ENCODE data around the gene TSPAN4. TPM values are rescaled to one million over a fixed set of nuclear protein-coding genes. Genes with fewer than 3 reads are reported as not detected.

The TSPAN4 gene
- total and polyA plus RNA-seq, 4 donors, result 68.3 to 197 (median 134) TPM

- DNase-seq, result no peak
- H3K36me3 ChIP-seq (ENCODE audit: control insufficient read depth in 4 of 4, insufficient read depth in 4 of 4, low read length in 4 of 4), result peaks cover 0 to 26% (median 4%) of the 10 kb centered on the region in 4 donors
- WGBS, 2 donors, result 87 to 93% methylated on average over 23 to 25 of the region's 25 CpGs
Measured at GRCh38 chr11:869399-870126, 26.9 kb downstream of the TSPAN4 start.

GRCh38 chr11:870127-870413 lies 27.4 kb downstream of the TSPAN4 start:
- Histone ChIP-seq H3K9ac (ENCODE audit: insufficient read depth in 1 of 2, low read length in 2 of 2) (no peak overlapping the region), H3K36me3 (ENCODE audit: control insufficient read depth in 4 of 4, insufficient read depth in 4 of 4, low read length in 4 of 4) (peaks cover 0 to 22% (median 4%) of the 10 kb centered on the region in 4 donors), H3K27ac (ENCODE audit: low read depth in 1 of 2, low read length in 1 of 2) (no peak overlapping the region), H3K9me3 (ENCODE audit: control insufficient read depth in 4 of 4, insufficient read depth in 3 of 4, low read length in 3 of 4) (no peaks in the 10 kb centered on the region), H3K4me3 (no peak overlapping the region), H3K4me1 (ENCODE audit: control insufficient read depth in 5 of 5, insufficient read depth in 5 of 5, low read length in 5 of 5) (peaks cover 0 to 8% (median 0%) of the 10 kb centered on the region in 5 donors), H3K27me3 (ENCODE audit: control insufficient read depth in 3 of 3, insufficient read depth in 3 of 3, low read length in 2 of 3) (no peaks in the 10 kb centered on the region)
- whole genome bisulfite sequencing, 2 donors, result 76 to 79% methylated on average over 8 of the region's 8 CpGs
- DNase-seq, result no peak
- no peak for TF ChIP-seq CTCF (IDR thresholded peaks at IDR 0.05; ENCODE audit: control extremely low read depth, extremely low read depth)
- ATAC-seq (ENCODE audit: insufficient read depth, low FRiP score), result no peak

More at GRCh38 chr11:869399-870126, 26.9 kb downstream of the TSPAN4 start:
- TF ChIP-seq CTCF (IDR thresholded peaks at IDR 0.05; ENCODE audit: control extremely low read depth, extremely low read depth), result no peak
- H3K4me3 ChIP-seq, result no peak overlapping the region
- ATAC-seq (ENCODE audit: insufficient read depth, low FRiP score), result no peak
- H3K27ac ChIP-seq (ENCODE audit: low read depth in 1 of 2, low read length in 1 of 2), result no peak overlapping the region
- H3K27me3 ChIP-seq (ENCODE audit: control insufficient read depth in 3 of 3, insufficient read depth in 3 of 3, low read length in 2 of 3), result no peaks in the 10 kb centered on the region
- H3K4me1 ChIP-seq (ENCODE audit: control insufficient read depth in 5 of 5, insufficient read depth in 5 of 5, low read length in 5 of 5), result peaks cover 0 to 8% (median 0%) of the 10 kb centered on the region in 5 donors
- no peak overlapping the region for H3K9ac ChIP-seq (ENCODE audit: insufficient read depth in 1 of 2, low read length in 2 of 2)
- no peaks in the 10 kb centered on the region for H3K9me3 ChIP-seq (ENCODE audit: control insufficient read depth in 4 of 4, insufficient read depth in 3 of 4, low read length in 3 of 4)

GRCh38 chr11:870418-870817 lies 27.8 kb downstream of the TSPAN4 start:
- DNase-seq, result no peak
- 84 to 87% methylated on average over 8 of the region's 8 CpGs for WGBS, 2 donors
- Histone ChIP-seq H3K4me3 (no peak overlapping the region), H3K27me3 (ENCODE audit: control insufficient read depth in 3 of 3, insufficient read depth in 3 of 3, low read length in 2 of 3) (no peaks in the 10 kb centered on the region), H3K27ac (ENCODE audit: low read depth in 1 of 2, low read length in 1 of 2) (no peak overlapping the region), H3K36me3 (ENCODE audit: control insufficient read depth in 4 of 4, insufficient read depth in 4 of 4, low read length in 4 of 4) (peaks cover 0 to 18% (median 4%) of the 10 kb centered on the region in 4 donors), H3K9me3 (ENCODE audit: control insufficient read depth in 4 of 4, insufficient read depth in 3 of 4, low read length in 3 of 4) (no peaks in the 10 kb centered on the region), H3K9ac (ENCODE audit: insufficient read depth in 1 of 2, low read length in 2 of 2) (no peak overlapping the region), H3K4me1 (ENCODE audit: control insufficient read depth in 5 of 5, insufficient read depth in 5 of 5, low read length in 5 of 5) (peaks cover 0 to 8% (median 0%) of the 10 kb centered on the region in 5 donors)
- ATAC-seq (ENCODE audit: insufficient read depth, low FRiP score), result no peak
- no peak for TF ChIP-seq CTCF (IDR thresholded peaks at IDR 0.05; ENCODE audit: control extremely low read depth, extremely low read depth)
